CD4-positive, alpha-beta T cell (primary cell): ENCODE data around the gene RNASE2. TPM values are rescaled to one million over a fixed set of nuclear protein-coding genes. Genes with fewer than 3 reads are reported as not detected.

Source experiments
- ATAC-seq: fragments of 200-7000 bp; cut with Tn5 transposase; one replicate; pipeline ENCODE4 v1.10.0; 2022; ENCODE audit warnings: mild to moderate bottlenecking; ENCODE audit not compliant: poor library complexity
- CTCF ChIA-PET: fragments of 350-600 bp; sonication (Branson Sonifier 250); formaldehyde crosslinking; loops from one replicate; lab custom pipeline; 2021; ENCODE audit warnings: antibody characterized with exemption, inconsistent platforms; lab: Charles Lee
- POLR2A ChIA-PET: fragments of 350-600 bp; sonication (Branson Sonifier 250); formaldehyde crosslinking; loops from one replicate; lab custom pipeline; 2021; ENCODE audit warnings: antibody characterized with exemption, inconsistent platforms; lab: Charles Lee
- DNase-seq, 14 experiments: peaks; one replicate each; pipeline ENCODE4 v3.0.0-alpha.2; 2013 to 2020; ENCODE audit warnings: mixed read lengths in 2 of 14
- H3K27ac ChIP-seq, 2 donors: one replicate each; pipeline versions ENCODE4 v1.5.1 to v1.7.0; 2013; ENCODE audit warnings: low read length in 2 of 2, low read depth in 1 of 2, mild to moderate bottlenecking in 1 of 2
- H3K27me3 ChIP-seq, 2 experiments: 1 replicate in 1 of 2; 2 replicates in 1 of 2; pipeline versions ENCODE4 v1.6.1 to v1.7.0; 2013; ENCODE audit warnings: low read length in 2 of 2, control low read depth in 1 of 2, mild to moderate bottlenecking in 1 of 2, moderate library complexity in 1 of 2; ENCODE audit not compliant: insufficient read depth in 2 of 2, control insufficient read depth in 1 of 2
- H3K36me3 ChIP-seq: one replicate; pipeline ENCODE4 v1.6.1; 2013; ENCODE audit warnings: low read length, control low read depth; ENCODE audit not compliant: insufficient read depth
- H3K4me1 ChIP-seq: one replicate; pipeline ENCODE4 v1.6.1; 2013; ENCODE audit warnings: low read length, control low read depth; ENCODE audit not compliant: insufficient read depth
- H3K4me3 ChIP-seq: one replicate; pipeline ENCODE4 v1.5.1; 2013; ENCODE audit warnings: mild to moderate bottlenecking, low read length, moderate library complexity
- H3K9me3 ChIP-seq, 2 experiments: 1 replicate in 1 of 2; 2 replicates in 1 of 2; pipeline versions ENCODE4 v1.6.1 to v1.7.0; 2013; ENCODE audit warnings: low read length in 2 of 2, mild to moderate bottlenecking in 2 of 2, control low read depth in 1 of 2, moderate library complexity in 1 of 2; ENCODE audit not compliant: control insufficient read depth in 1 of 2, insufficient read depth in 1 of 2
- H3K27ac Mint-ChIP-seq: one replicate; pipeline ENCODE4 v1.8.0; 2020; ENCODE audit warnings: mixed read lengths
- H3K27me3 Mint-ChIP-seq: one replicate; pipeline ENCODE4 v1.8.0; 2021; ENCODE audit warnings: mixed read lengths
- H3K36me3 Mint-ChIP-seq: one replicate; pipeline ENCODE4 v1.8.0; 2021; ENCODE audit warnings: low read depth, mixed read lengths
- H3K4me1 Mint-ChIP-seq: one replicate; pipeline ENCODE4 v1.8.0; 2021; ENCODE audit warnings: low read depth, mixed read lengths
- H3K4me3 Mint-ChIP-seq: one replicate; pipeline ENCODE4 v1.8.0; 2020; ENCODE audit warnings: mild to moderate bottlenecking, mixed read lengths
- H3K9me3 Mint-ChIP-seq: one replicate; pipeline ENCODE4 v1.8.0; 2020; ENCODE audit warnings: mixed read lengths
- CTCF ChIP-seq: fragments of 200-600 bp; IDR thresholded peaks from one replicate; pipeline ENCODE4 v1.8.0; 2022; ENCODE audit warnings: antibody characterized with exemption, mild to moderate bottlenecking
- intact Hi-C, 2 experiments: fragments of 100-400 bp; cut with DNase I in 1 of 2; cut with micrococcal nuclease in 1 of 2; formaldehyde crosslinking; loops; one replicate each; pipeline versions ENCODE4 v1.15.1 to v1.9.0; 2023 to 2025; cut with DNase I, micrococcal nuclease
- total RNA-seq, 174 experiments: library from RNA in 2 of 174; stranded (reverse) in 2 of 174; gene quantifications; one replicate each; pipeline ENCODE4 v1.2.3 and lab custom pipeline; 2021 to 2026

The RNASE2 gene
- total RNA-seq, 2 experiments from 2014 or later = 0.34 to 0.36 TPM

GRCh38 chr14:20986811-20987210, 31.5 kb downstream of the RNASE2 start:
- Histone ChIP-seq H3K4me3 (no peak overlapping the region), H3K36me3 (peaks cover under 1% of the 10 kb centered on the region), H3K4me1 (peaks cover 24% of the 10 kb centered on the region), H3K9me3 (no peaks in the 10 kb centered on the region), H3K27ac (no peak overlapping the region), H3K27me3 (no peaks in the 10 kb centered on the region)
- ChIA-PET POLR2A (no interaction called here), CTCF (no interaction called here)
- Mint-ChIP-seq H3K27ac (no peak overlapping the region), H3K9me3 (no peaks in the 10 kb centered on the region), H3K4me1 (peaks cover 32% of the 10 kb centered on the region), H3K27me3 (peaks cover 8% of the 10 kb centered on the region), H3K4me3 (no peak overlapping the region), H3K36me3 (peaks cover 20% of the 10 kb centered on the region)
- TF ChIP-seq CTCF = no peak
- no peak for ATAC-seq
- intact Hi-C loops = no loop called here
- DNase-seq = peak in 2 of 14 experiments; percentile 38 to 54

- peak overlapping the region; percentile 92 for H3K27ac Mint-ChIP-seq
- ChIA-PET CTCF (interaction anchor here (1.2 to 2.2 kb wide), 2 partner anchors 17 to 26 kb away, joined by 4 to 16 read pairs; no protein-coding TSS in a partner anchor), POLR2A (no interaction called here)
- H3K27me3 ChIP-seq = no peaks in the 10 kb centered on the region
- H3K9me3 ChIP-seq = no peaks in the 10 kb centered on the region
- H3K36me3 ChIP-seq = peaks cover 22% of the 10 kb centered on the region
- peak overlapping the region; percentile 95 for H3K4me3 ChIP-seq
- peaks cover 40% of the 10 kb centered on the region for H3K36me3 Mint-ChIP-seq
- peaks cover 36% of the 10 kb centered on the region for H3K4me1 Mint-ChIP-seq
- no peaks in the 10 kb centered on the region for H3K27me3 Mint-ChIP-seq
- H3K4me3 Mint-ChIP-seq = peak overlapping the region; percentile 58
- intact Hi-C loops = no loop called here
- DNase-seq (peak in 2 of 14 experiments; percentile 24 to 49), ATAC-seq (no peak)
- peaks cover 24% of the 10 kb centered on the region for H3K4me1 ChIP-seq
- TF ChIP-seq CTCF = no peak
- H3K27ac ChIP-seq = peak overlapping the region in 1 of 2 donors; percentile 2
- H3K9me3 Mint-ChIP-seq = no peaks in the 10 kb centered on the region
Measured at GRCh38 chr14:20988717-20989470, 33.6 kb downstream of the RNASE2 start.

- TF ChIP-seq CTCF = no peak
- H3K9me3 Mint-ChIP-seq = no peaks in the 10 kb centered on the region
- DNase-seq = no peak
- peaks cover 24% of the 10 kb centered on the region for H3K4me1 ChIP-seq
- no peaks in the 10 kb centered on the region for H3K27me3 Mint-ChIP-seq
- no peaks in the 10 kb centered on the region for H3K27me3 ChIP-seq
- CTCF ChIA-PET = interaction anchor here (2.2 kb wide), 1 partner anchor 18 kb away, joined by 16 read pairs; no protein-coding TSS in a partner anchor
- H3K27ac Mint-ChIP-seq = peak overlapping the region; percentile 92
- H3K36me3 ChIP-seq = peaks cover 27% of the 10 kb centered on the region
- no peaks in the 10 kb centered on the region for H3K9me3 ChIP-seq
- no peak for ATAC-seq
- peak overlapping the region; percentile 90 for H3K4me3 Mint-ChIP-seq
- POLR2A ChIA-PET = no interaction called here
- intact Hi-C loops = no loop called here
- H3K36me3 Mint-ChIP-seq = peaks cover 46% of the 10 kb centered on the region
- peak overlapping the region in 1 of 2 donors; percentile 2 for H3K27ac ChIP-seq
- H3K4me1 Mint-ChIP-seq = peaks cover 36% of the 10 kb centered on the region
- peak overlapping the region; percentile 95 for H3K4me3 ChIP-seq
Measured at GRCh38 chr14:20989471-20989786, 34.1 kb downstream of the RNASE2 start.
